ENCODE measurements around the gene FKBP1B. TPM values are rescaled to one million over a fixed set of nuclear protein-coding genes. Genes with fewer than 3 reads are reported as not detected.
"Not testable (repeated sequence)": the region's sequence is repeated elsewhere in the genome, so short reads cannot be mapped to it uniquely, and the experiment has no call there.

FKBP1B gene
- total and polyA plus RNA-seq, 4 donors = 10.5 to 19.0 (median 13.3) TPM

GRCh38 chr2:24011250-24012104 is 38.1 kb upstream of the FKBP1B start:
- no peak overlapping the region for H3K27ac ChIP-seq (ENCODE audit: low read depth in 1 of 2, low read length in 1 of 2)
- no peaks in the 10 kb centered on the region for H3K36me3 ChIP-seq (ENCODE audit: control insufficient read depth in 4 of 4, insufficient read depth in 4 of 4, low read length in 4 of 4)
- peaks cover 0 to 13% (median 0%) of the 10 kb centered on the region in 5 donors for H3K4me1 ChIP-seq (ENCODE audit: control insufficient read depth in 5 of 5, insufficient read depth in 5 of 5, low read length in 5 of 5)
- no peak for TF ChIP-seq CTCF (IDR thresholded peaks at IDR 0.05; ENCODE audit: control extremely low read depth, extremely low read depth)
- no peak overlapping the region for H3K4me3 ChIP-seq
- 58 to 75% methylated on average over 7 of the region's 7 CpGs for whole genome bisulfite sequencing, 2 donors
- no peak for DNase-seq
- ATAC-seq (ENCODE audit: insufficient read depth, low FRiP score) = no peak
- H3K9me3 ChIP-seq (ENCODE audit: control insufficient read depth in 4 of 4, insufficient read depth in 3 of 4, low read length in 3 of 4) = peaks cover 0 to 7% (median 0%) of the 10 kb centered on the region in 4 donors
- peaks cover 0 to 21% (median 7%) of the 10 kb centered on the region in 3 donors for H3K27me3 ChIP-seq (ENCODE audit: control insufficient read depth in 3 of 3, insufficient read depth in 3 of 3, low read length in 2 of 3)
- no peak overlapping the region for H3K9ac ChIP-seq (ENCODE audit: insufficient read depth in 1 of 2, low read length in 2 of 2)

- Histone ChIP-seq H3K27me3 (ENCODE audit: control insufficient read depth in 3 of 3, insufficient read depth in 3 of 3, low read length in 2 of 3) (peaks cover 0 to 21% (median 7%) of the 10 kb centered on the region in 3 donors), H3K36me3 (ENCODE audit: control insufficient read depth in 4 of 4, insufficient read depth in 4 of 4, low read length in 4 of 4) (no peaks in the 10 kb centered on the region), H3K9ac (ENCODE audit: insufficient read depth in 1 of 2, low read length in 2 of 2) (no peak overlapping the region), H3K27ac (ENCODE audit: low read depth in 1 of 2, low read length in 1 of 2) (no peak overlapping the region), H3K4me1 (ENCODE audit: control insufficient read depth in 5 of 5, insufficient read depth in 5 of 5, low read length in 5 of 5) (peaks cover 0 to 13% (median 0%) of the 10 kb centered on the region in 5 donors), H3K4me3 (no peak overlapping the region), H3K9me3 (ENCODE audit: control insufficient read depth in 4 of 4, insufficient read depth in 3 of 4, low read length in 3 of 4) (peaks cover 0 to 7% (median 0%) of the 10 kb centered on the region in 4 donors)
- 65 to 79% methylated on average over 9 of the region's 9 CpGs for WGBS, 2 donors
- no peak for DNase-seq
- no peak for TF ChIP-seq CTCF (IDR thresholded peaks at IDR 0.05; ENCODE audit: control extremely low read depth, extremely low read depth)
- ATAC-seq (ENCODE audit: insufficient read depth, low FRiP score) = no peak
Measured at GRCh38 chr2:24012521-24013188, 36.9 kb upstream of the FKBP1B start.

GRCh38 chr2:24014902-24015301 is 34.6 kb upstream of the FKBP1B start:
- H3K27me3 ChIP-seq (ENCODE audit: control insufficient read depth in 3 of 3, insufficient read depth in 3 of 3, low read length in 2 of 3) = peaks cover 0 to 13% (median 0%) of the 10 kb centered on the region in 3 donors
- H3K4me3 ChIP-seq; H3K36me3 ChIP-seq (ENCODE audit: control insufficient read depth in 4 of 4, insufficient read depth in 4 of 4, low read length in 4 of 4); ATAC-seq (ENCODE audit: insufficient read depth, low FRiP score); H3K4me1 ChIP-seq (ENCODE audit: control insufficient read depth in 5 of 5, insufficient read depth in 5 of 5, low read length in 5 of 5); H3K9me3 ChIP-seq (ENCODE audit: control insufficient read depth in 4 of 4, insufficient read depth in 3 of 4, low read length in 3 of 4); H3K27ac ChIP-seq (ENCODE audit: low read depth in 1 of 2, low read length in 1 of 2); H3K9ac ChIP-seq (ENCODE audit: insufficient read depth in 1 of 2, low read length in 2 of 2); DNase-seq: not testable (repeated sequence)
- 86 to 89% methylated on average over 6 of the region's 6 CpGs for WGBS, 2 donors

Measured in lung (tissue), 12 donors.